Adrenal gland (tissue), 5 donors: ENCODE data around the gene TCERG1L.

ENCODE experiments used
- CTCF ChIP-seq, 6 experiments: fragments of 450-650 bp in 4 of 6; fragments of 200-600 bp in 2 of 6; sonication (generic) in 1 of 6; IDR thresholded peaks; 1 replicate in 5 of 6; 2 replicates in 1 of 6; pipeline versions ENCODE4 v1.5.1 to v1.8.0; 2016 to 2021; ENCODE audit warnings: antibody characterized with exemption in 6 of 6, mild to moderate bottlenecking in 2 of 6, moderate library complexity in 1 of 6
- POLR2A ChIP-seq, 2 donors: fragments of 450-650 bp; IDR thresholded peaks; one replicate each; pipeline ENCODE4 v1.6.1; 2017; ENCODE audit warnings: antibody characterized with exemption in 2 of 2, mild to moderate bottlenecking in 2 of 2, moderate library complexity in 1 of 2
- donor health status: DM: no; HTN: no; CAD: no.

GRCh38 chr10:131143425-131144165 lies 167.9 kb downstream of the TCERG1L start:
- TF ChIP-seq CTCF (IDR thresholded peaks at IDR 0.05) (no peak), POLR2A (IDR thresholded peaks at IDR 0.05) (no peak)
